ENCODE results near the gene PPP3CA.

Gene PPP3CA

GRCh38 chr4:101347267-101347556, at the start of gene PPP3CA:
Gene PPP3CA (minus strand): TSS chr4:101347526.
- no peak for DNase-seq (ENCODE audit: low read depth)

DNA sequence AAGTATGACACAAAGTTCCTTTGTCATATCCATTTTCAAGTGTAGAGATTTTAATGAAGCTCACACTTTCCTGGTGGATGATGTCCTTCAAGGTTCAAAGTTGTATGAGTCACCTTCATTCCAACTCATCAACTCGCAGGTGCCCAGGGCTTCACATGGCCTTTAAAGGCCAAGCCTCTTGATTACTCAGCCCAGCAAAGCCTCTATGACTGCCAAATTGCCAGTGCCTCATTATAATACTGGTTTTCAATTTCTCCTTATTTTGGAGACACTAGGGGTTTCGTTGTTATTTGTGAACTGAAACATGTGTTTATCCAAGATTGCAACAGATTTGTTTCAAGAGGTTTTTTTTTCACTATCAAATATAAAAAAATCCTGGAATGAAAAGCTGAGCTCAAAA, 45.9 kb upstream of the PPP3CA start:
- no peak for DNase-seq (ENCODE audit: low read depth)

DNA sequence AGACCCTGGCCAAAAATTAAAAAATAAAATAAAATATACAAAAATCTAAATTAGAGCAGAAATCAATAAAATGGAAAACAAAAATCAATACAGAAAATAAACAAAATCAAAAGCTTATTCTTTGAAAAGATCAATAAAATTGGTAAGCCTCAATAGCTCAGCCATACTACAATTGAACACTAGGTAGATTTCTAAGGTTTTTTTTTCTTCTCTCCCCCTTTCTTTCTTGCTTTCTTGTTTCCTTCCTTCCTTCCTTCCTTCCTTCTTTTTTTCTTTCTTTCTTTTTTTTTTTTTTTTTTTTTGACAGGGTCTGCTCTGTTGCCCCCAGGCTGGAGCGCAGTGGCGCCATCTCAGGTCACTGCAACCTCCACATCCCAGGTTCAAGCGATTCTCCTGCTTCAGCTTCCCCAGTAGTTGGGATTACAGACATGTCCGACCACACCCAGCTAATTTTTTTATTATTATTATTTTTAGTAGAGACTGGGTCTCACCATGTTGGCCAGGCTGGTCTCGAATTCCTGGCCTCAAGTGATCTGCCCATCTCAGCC, 23.4 kb upstream of the PPP3CA start:
- DNase-seq (ENCODE audit: low read depth): no peak

- no peak for DNase-seq (ENCODE audit: low read depth)
Observed at GRCh38 chr4:101367201-101367600, 19.9 kb upstream of the PPP3CA start.

DNA sequence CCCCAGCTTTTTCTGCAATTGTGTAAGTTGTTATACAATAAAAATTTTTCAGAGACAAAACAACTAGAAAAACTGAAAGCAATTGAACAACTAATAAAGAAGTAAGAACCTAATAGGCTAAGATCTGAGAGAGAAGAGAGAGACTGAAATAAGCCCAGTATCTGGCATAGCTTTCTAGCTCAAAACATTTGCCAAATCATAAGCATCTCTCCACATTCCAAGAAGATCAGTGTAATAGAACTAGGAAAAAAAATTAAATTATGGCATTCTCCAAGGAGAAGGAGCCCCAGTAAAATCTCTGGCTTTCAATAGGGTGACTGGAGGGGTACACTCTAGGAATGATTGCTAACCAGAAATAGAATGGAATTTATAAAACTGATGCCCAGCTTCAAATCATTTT, 19.0 kb upstream of the PPP3CA start:
- DNase-seq (ENCODE audit: low read depth): no peak

DNA sequence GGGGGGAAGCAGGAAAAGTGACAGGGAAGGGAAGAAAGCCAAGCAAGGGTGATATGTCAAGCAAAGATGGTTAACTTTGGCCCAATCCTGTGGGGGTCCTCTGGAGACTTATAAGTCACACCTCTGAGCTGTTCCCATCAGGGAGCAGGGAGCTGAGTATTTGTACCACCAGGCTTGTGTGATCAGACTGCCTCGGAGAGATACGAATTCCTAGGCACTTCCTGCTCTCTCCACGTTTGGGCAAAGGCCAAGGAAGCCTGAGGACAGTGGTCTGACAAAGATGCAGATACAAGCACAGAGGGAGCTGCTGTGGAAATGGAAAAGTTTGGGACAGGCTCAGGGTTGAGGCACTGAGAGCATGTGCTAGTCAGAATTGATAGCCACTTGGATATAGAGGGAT, 10.4 kb upstream of the PPP3CA start:
- DNase-seq (ENCODE audit: low read depth): no peak

- DNase-seq (ENCODE audit: low read depth): no peak
Observed at GRCh38 chr4:101356928-101357327, 9.6 kb upstream of the PPP3CA start.

DNA sequence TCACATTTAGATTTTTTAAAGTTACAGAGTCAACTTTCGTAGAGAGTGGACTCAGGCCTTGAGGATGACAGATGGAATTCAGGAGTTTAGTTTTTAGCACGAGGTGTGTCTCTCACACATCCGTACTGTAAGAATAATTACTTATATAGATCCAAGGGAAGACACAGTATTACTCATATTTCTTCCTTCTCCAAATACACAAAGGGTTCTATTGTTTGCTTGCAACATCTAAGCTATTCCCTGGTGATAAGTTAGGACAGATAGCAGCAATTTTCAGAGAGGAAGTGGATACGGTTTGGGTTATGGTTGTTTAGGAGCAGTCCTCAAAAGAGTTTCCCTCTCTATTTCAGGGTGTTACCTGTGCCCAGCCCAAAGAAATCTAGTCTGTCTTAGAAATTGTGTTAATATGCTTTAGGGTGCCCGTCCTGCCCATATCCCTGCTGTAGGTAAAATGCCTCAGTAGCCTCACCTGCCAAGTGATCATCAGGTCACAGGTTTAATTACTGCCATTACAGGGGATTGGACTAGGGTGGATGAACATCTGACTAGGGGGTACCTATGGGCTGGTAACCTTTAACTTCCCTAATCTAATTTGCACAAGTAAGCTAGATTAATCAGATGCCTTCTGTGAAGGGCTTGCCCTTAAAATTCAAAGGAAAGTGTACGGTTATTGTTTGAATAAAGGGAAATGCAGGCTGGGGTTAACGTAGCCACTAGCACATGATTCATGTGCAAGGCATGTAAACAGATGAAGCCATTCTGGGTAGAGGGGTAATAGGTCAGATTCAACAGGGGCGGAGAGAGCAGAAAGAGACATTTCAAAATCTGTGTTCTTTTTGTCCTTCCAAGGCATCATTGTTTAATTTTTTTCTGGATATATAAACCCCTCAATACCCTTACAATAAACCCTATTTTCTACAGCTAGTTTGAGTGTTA, 8.7 kb upstream of the PPP3CA start:
- DNase-seq (ENCODE audit: low read depth): no peak

DNA sequence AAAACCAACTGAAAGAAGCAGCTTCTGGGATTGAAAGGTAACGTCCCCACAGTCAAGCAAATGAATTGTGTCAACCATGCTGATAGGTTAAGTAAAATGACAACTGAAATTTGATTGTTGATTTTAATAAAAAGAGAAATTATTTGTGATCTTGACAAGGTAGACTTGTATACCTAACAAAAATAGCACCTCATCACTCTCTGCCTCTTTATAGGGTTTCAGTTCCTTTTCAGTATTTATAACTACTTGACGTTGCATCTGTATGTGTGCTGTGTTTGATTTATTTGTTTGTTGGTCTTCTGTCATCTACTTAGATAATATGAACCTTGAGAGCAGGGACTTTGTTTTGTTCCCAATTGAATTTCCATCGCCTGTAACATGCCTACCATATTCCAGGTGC, 7.9 kb upstream of the PPP3CA start:
- DNase-seq (ENCODE audit: low read depth): no peak

GRCh38 chr4:101349801-101350064, 2.4 kb upstream of the PPP3CA start:
- no peak for DNase-seq (ENCODE audit: low read depth)

DNA sequence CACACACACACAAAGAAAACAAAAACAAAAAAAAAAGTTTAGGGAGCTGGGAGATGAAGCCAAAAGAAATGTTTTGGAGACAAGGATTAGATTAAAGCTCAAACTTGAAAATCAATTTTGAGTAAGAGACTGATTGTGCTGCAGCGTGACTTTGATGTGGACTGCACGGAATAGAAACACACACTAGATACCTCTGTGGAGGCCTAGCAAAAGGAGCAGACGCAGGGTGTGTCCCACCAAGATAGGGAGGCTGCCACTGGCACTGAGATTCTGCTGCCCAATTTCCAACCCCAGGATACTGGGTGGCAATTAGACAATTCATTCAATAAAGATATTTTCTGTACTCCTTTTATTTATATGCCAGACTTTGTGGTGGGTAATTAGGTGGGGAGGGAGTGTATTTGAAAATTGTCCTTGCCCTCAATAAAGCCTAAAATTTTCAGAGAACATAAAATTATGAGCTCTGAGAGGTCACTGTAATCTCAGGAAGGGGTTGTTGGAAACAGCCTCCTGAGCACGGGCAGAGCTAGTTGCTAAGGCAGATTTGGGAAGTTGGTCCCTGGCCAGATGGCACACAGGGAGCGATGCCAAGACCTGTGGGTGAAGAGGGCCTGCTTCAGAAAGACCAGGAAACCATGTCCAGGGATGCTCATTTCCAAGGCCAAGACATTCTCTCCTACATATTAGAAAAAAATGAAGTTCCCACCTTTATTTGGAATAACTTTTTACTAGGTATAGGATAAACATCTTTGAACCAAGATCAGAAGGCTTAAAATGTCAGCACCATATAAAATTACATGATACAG, 1.9 kb upstream of the PPP3CA start:
- no peak for DNase-seq (ENCODE audit: low read depth)

DNA sequence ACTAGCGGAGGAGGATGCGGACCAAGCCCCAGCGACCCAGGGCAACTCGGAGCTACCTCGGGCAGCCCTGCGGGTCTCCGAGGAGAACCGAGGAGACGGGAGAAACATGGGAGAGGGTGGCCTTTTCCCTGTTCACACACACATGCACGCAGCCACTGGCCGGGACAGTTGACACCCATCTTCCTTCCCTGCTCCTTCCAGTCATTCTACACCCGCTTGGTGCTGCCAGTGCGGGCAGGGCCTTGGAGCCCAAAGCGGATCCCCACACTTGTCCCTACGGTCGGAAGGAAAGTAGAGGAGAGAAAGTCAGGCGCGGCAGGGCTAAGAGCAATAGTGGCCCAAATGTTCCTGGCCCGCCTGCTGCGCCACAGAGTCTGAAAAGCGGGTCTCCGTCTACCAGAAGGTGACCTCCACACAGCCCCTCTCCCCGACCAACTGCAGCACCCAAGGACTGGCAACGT, 1.1 kb upstream of the PPP3CA start:
- DNase-seq (ENCODE audit: low read depth): no peak

DNA sequence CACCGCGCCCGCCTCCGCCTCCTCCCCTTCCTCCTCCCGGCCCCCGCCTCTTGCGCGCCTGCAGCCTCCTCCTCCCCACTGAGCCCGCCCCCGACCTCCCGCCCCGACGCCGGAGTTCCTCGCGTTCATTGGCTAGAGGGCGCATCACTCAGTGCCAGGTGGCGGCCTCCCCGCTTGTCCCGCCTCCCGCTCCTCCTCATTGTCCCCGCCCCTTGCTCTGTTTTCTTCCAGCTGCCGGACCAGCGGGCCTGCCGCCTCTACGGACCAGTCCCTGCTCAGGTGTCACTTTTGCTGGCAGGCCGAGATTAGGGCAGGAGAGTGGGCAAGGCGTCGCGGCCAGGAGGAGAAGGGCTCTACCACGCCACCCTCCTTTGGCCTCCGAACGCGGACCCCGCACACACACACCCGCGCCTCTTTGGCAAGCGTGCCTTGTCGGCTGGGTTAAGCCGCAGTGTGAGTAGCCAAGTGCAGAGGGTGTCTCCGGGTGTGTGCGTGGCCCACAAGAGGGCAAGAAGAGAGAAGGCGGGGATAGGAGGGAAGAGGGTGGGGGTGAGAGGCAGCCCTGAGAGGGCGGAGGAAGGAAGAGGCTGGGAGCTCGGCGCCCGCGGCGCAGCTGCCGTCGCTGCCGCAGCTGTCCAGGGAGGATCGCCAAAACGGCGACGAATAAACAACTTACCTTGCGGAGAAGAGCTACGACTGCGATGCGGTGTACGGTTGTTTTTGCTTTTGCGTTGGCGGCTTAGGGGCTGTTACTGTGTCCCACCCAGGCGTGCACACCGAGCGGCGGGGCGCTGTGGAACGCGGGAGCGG, 436 bp upstream of the PPP3CA start:
- peak; percentile 99 for DNase-seq (ENCODE audit: low read depth)

GRCh38 chr4:101346351-101347266, 717 bp downstream of the PPP3CA start:
- DNase-seq (ENCODE audit: low read depth): peak; percentile 55

- peak; percentile 72 for DNase-seq (ENCODE audit: low read depth)
Observed at GRCh38 chr4:101345596-101346350, 1.6 kb downstream of the PPP3CA start.

GRCh38 chr4:101345271-101345595, 2.1 kb downstream of the PPP3CA start:
- DNase-seq (ENCODE audit: low read depth): no peak

DNA sequence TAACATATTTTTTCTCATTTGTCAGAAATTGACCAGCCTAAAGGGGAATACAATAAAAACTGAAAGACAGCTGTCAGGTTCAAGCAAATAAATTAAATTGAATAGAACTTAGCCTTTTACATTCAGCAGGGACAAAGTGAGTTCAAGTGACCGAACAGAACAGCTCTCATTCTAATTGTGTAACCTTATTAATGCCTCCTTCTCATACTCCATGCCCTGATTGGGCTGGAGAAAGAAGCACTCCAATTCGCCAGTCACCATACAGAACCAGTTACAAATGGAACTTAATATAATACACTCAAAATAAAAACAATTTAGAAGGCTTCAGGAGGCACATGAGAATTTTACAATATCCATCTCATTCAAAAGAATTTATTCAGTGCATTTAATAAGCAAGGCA, 8.0 kb downstream of the PPP3CA start:
- no peak for DNase-seq (ENCODE audit: low read depth)

- no peak for DNase-seq (ENCODE audit: low read depth)
Observed at GRCh38 chr4:101337688-101338087, 9.6 kb downstream of the PPP3CA start.

- no peak for DNase-seq (ENCODE audit: low read depth)
Observed at GRCh38 chr4:101334963-101335572, 12.3 kb downstream of the PPP3CA start.

DNA sequence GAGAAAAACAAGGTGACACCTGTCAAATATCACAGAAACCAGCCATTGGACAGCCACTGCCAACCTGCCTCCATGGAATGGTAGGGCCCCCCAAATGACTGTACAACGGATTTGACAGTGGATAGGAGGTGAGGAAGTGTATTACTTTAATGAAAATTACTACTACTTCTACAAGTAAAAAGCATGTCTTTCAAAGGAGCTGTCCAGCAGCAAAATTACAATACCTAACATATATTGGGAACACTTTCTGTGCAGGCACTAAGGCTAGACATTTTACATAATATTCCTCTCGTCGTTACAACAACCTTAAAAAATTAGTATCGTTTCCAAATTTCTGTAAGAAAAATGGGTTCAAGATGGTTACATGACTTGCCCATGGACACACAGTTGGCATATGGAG, 14.9 kb downstream of the PPP3CA start:
- DNase-seq (ENCODE audit: low read depth): no peak
